HL-60 (cell line): Measurements from ENCODE around the gene DCHS1.
A peak's percentile ranks its signal among the peaks of the same experiment; 100 is the strongest.

Experiments used
- DNase-seq, 2 experiments: peaks; one replicate each; pipeline ENCODE4 v3.0.0-alpha.2; 2010 to 2020; ENCODE audit warnings: low read depth in 1 of 2, low spot score in 1 of 2
- H3K27ac ChIP-seq: fragments of 250-450 bp; sonication (Bioruptor Pico); replicated peaks from 2 replicates; pipeline ENCODE4 v1.5.1; 2020; ENCODE audit warnings: mild to moderate bottlenecking, moderate library complexity
- H3K27me3 ChIP-seq: fragments of 250-450 bp; sonication (Bioruptor Pico); 2 replicates; pipeline ENCODE4 v1.5.1; 2021; ENCODE audit warnings: mild to moderate bottlenecking, moderate library complexity; ENCODE audit not compliant: insufficient read depth, poor library complexity, severe bottlenecking
- H3K4me3 ChIP-seq: replicated peaks from 2 replicates; pipeline ENCODE4 v1.5.1; 2011; ENCODE audit warnings: mild to moderate bottlenecking, control low read depth, low read length; ENCODE audit not compliant: insufficient read depth
- CTCF ChIP-seq: IDR thresholded peaks from one replicate; pipeline ENCODE4 v1.5.1; 2011; ENCODE audit warnings: low read length, control low read depth, inconsistent platforms; ENCODE audit not compliant: insufficient read depth
- GABPA ChIP-seq: IDR thresholded peaks from 2 replicates; pipeline ENCODE4 v1.6.1; 2012; ENCODE audit warnings: low read depth
- POLR2AphosphoS5 ChIP-seq: IDR thresholded peaks from 2 replicates; pipeline ENCODE4 v1.6.1; 2012; ENCODE audit warnings: low read depth
- REST ChIP-seq: IDR thresholded peaks from 2 replicates; pipeline ENCODE4 v1.6.1; 2012; ENCODE audit warnings: low read depth; ENCODE audit not compliant: insufficient replicate concordance
- SPI1 ChIP-seq: IDR thresholded peaks from 2 replicates; pipeline ENCODE4 v1.6.1; 2012; ENCODE audit warnings: low read depth, mild to moderate bottlenecking, borderline replicate concordance

Gene DCHS1

GRCh38 chr11:6652182-6652581 is 3.4 kb downstream of the DCHS1 start:
- DNase-seq, result no peak
- no peak for TF ChIP-seq GABPA
- peak; percentile 51; the same call in 1 of the 2 replicates for TF ChIP-seq SPI1
- TF ChIP-seq CTCF, result no peak
- TF ChIP-seq POLR2AphosphoS5, result no peak
- TF ChIP-seq REST, result no peak
- Histone ChIP-seq H3K27ac (no peak overlapping the region), H3K27me3 (peaks cover 13% of the 10 kb centered on the region), H3K4me3 (no peak overlapping the region)

GRCh38 chr11:6650980-6651379 is 4.6 kb downstream of the DCHS1 start:
- Histone ChIP-seq H3K4me3 (no peak overlapping the region), H3K27me3 (peaks cover 6% of the 10 kb centered on the region), H3K27ac (no peak overlapping the region)
- no peak for TF ChIP-seq SPI1
- TF ChIP-seq GABPA, result no peak
- TF ChIP-seq REST, result no peak
- no peak for TF ChIP-seq CTCF
- TF ChIP-seq POLR2AphosphoS5, result no peak
- no peak for DNase-seq

GRCh38 chr11:6650104-6650503 is 5.5 kb downstream of the DCHS1 start:
- TF ChIP-seq SPI1, result no peak
- TF ChIP-seq GABPA, result no peak
- TF ChIP-seq CTCF, result no peak
- no peak for TF ChIP-seq POLR2AphosphoS5
- TF ChIP-seq REST, result no peak
- Histone ChIP-seq H3K27ac (no peak overlapping the region), H3K4me3 (no peak overlapping the region), H3K27me3 (peaks cover 4% of the 10 kb centered on the region)
- no peak for DNase-seq
